Measurements from ENCODE around the gene BNC1. TPM values are rescaled to one million over a fixed set of nuclear protein-coding genes. Genes with fewer than 3 reads are reported as not detected.

Gene BNC1
- total and polyA plus RNA-seq, 4 donors: 0.07 to 0.17 (median 0.14) TPM; not detected in 1

DNA sequence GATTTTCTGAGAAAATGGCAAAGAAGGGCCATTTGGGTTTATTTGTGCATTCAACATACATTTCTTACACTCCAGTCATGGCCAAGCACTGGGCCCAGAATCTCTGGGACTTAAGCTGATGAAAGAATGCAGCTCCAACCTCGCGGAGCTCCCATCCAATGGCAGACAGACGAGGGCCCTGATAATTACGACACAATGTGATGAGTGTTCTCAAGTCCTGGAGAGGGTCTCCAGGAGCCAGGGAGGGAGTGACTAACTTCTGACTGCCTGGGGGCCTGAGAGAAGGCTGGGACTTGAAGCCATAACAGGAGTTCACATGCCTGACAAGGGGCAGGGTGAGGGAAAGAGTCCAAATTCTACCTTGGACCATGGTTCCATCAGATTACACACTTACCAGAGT is 42.6 kb upstream of the BNC1 start:
- H3K36me3 ChIP-seq (ENCODE audit: control insufficient read depth in 4 of 4, insufficient read depth in 3 of 4, low read depth in 1 of 4, low read length in 3 of 4): no peaks in the 10 kb centered on the region
- peaks cover 0 to 12% (median 3%) of the 10 kb centered on the region in 4 donors for H3K27me3 ChIP-seq (ENCODE audit: control insufficient read depth in 4 of 4, insufficient read depth in 4 of 4, low read length in 3 of 4)
- no peak for DNase-seq (ENCODE audit: low spot score)
- H3K4me3 ChIP-seq (ENCODE audit: low read depth in 1 of 3, low read length in 3 of 3): no peak overlapping the region
- no peaks in the 10 kb centered on the region for H3K4me1 ChIP-seq (ENCODE audit: control insufficient read depth in 4 of 4, insufficient read depth in 4 of 4, low read length in 3 of 4)
- WGBS: 80% methylated on average over 4 of the region's 4 CpGs
- H3K9me3 ChIP-seq (ENCODE audit: control insufficient read depth in 4 of 4, low read length in 3 of 4): peaks cover 0 to 3% (median 0%) of the 10 kb centered on the region in 4 donors
- no peak for TF ChIP-seq HNF4G (IDR thresholded peaks at IDR 0.05)
- TF ChIP-seq, protein P1, sequence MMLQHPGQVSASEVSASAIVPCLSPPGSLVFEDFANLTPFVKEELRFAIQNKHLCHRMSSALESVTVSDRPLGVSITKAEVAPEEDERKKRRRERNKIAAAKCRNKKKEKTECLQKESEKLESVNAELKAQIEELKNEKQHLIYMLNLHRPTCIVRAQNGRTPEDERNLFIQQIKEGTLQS (IDR thresholded peaks at IDR 0.05): no peak
- TF ChIP-seq NR2F2 (IDR thresholded peaks at IDR 0.05): no peak
- TF ChIP-seq, protein P2, sequence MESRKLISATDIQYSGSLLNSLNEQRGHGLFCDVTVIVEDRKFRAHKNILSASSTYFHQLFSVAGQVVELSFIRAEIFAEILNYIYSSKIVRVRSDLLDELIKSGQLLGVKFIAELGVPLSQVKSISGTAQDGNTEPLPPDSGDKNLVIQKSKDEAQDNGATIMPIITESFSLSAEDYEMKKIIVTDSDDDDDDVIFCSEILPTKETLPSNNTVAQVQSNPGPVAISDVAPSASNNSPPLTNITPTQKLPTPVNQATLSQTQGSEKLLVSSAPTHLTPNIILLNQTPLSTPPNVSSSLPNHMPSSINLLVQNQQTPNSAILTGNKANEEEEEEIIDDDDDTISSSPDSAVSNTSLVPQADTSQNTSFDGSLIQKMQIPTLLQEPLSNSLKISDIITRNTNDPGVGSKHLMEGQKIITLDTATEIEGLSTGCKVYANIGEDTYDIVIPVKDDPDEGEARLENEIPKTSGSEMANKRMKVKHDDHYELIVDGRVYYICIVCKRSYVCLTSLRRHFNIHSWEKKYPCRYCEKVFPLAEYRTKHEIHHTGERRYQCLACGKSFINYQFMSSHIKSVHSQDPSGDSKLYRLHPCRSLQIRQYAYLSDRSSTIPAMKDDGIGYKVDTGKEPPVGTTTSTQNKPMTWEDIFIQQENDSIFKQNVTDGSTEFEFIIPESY (IDR thresholded peaks at IDR 0.05): no peak
- TF ChIP-seq, protein P3, sequence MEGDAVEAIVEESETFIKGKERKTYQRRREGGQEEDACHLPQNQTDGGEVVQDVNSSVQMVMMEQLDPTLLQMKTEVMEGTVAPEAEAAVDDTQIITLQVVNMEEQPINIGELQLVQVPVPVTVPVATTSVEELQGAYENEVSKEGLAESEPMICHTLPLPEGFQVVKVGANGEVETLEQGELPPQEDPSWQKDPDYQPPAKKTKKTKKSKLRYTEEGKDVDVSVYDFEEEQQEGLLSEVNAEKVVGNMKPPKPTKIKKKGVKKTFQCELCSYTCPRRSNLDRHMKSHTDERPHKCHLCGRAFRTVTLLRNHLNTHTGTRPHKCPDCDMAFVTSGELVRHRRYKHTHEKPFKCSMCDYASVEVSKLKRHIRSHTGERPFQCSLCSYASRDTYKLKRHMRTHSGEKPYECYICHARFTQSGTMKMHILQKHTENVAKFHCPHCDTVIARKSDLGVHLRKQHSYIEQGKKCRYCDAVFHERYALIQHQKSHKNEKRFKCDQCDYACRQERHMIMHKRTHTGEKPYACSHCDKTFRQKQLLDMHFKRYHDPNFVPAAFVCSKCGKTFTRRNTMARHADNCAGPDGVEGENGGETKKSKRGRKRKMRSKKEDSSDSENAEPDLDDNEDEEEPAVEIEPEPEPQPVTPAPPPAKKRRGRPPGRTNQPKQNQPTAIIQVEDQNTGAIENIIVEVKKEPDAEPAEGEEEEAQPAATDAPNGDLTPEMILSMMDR (IDR thresholded peaks at IDR 0.05; ENCODE audit: low read depth, low read length, missing input control): no peak
- no peak for TF ChIP-seq YY1 (IDR thresholded peaks at IDR 0.05)
- no peak for TF ChIP-seq TAF1 (conservative IDR thresholded peaks at IDR 0.05)
- TF ChIP-seq SP1 (IDR thresholded peaks at IDR 0.05): no peak
- TF ChIP-seq EGR1 (IDR thresholded peaks at IDR 0.05; ENCODE audit: low read depth in 2 of 2): no peak
- H3K9ac ChIP-seq (ENCODE audit: low read depth in 1 of 2, low read length in 2 of 2): no peak overlapping the region
- no peak overlapping the region for H3K27ac ChIP-seq (ENCODE audit: low read depth in 1 of 2, low read length in 2 of 2)

DNA sequence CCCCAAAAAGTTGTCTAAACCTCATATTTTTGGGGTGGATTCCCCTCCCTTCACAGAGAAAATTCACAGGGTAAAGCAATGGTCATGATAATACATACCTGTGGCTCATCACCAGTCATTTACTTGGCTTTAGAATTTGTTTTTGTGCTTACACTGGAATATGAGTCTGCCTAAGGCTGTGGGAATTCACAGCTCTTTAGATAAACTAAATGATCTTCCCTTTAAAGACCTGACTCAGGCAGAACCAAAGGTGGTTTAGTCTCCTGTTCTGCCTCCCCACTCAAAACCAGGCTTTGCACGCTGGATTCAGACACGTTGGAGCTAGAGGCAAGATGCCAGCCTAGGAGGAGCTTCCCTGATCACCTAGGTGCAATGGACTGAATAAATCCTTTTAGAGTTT is 40.3 kb upstream of the BNC1 start:
- peaks cover 0 to 9% (median 3%) of the 10 kb centered on the region in 4 donors for H3K27me3 ChIP-seq (ENCODE audit: control insufficient read depth in 4 of 4, insufficient read depth in 4 of 4, low read length in 3 of 4)
- no peak for DNase-seq (ENCODE audit: low spot score)
- H3K4me1 ChIP-seq (ENCODE audit: control insufficient read depth in 4 of 4, insufficient read depth in 4 of 4, low read length in 3 of 4): no peaks in the 10 kb centered on the region
- H3K4me3 ChIP-seq (ENCODE audit: low read depth in 1 of 3, low read length in 3 of 3): no peak overlapping the region
- H3K9me3 ChIP-seq (ENCODE audit: control insufficient read depth in 4 of 4, low read length in 3 of 4): peaks cover 0 to 3% (median 0%) of the 10 kb centered on the region in 4 donors
- no peak overlapping the region for H3K9ac ChIP-seq (ENCODE audit: low read depth in 1 of 2, low read length in 2 of 2)
- no peak overlapping the region for H3K27ac ChIP-seq (ENCODE audit: low read depth in 1 of 2, low read length in 2 of 2)
- 68% methylated on average over 2 of the region's 2 CpGs for WGBS
- TF ChIP-seq YY1 (IDR thresholded peaks at IDR 0.05) (no peak), SP1 (IDR thresholded peaks at IDR 0.05) (no peak), RAD21 (IDR thresholded peaks at IDR 0.05) (no peak), GABPA (IDR thresholded peaks at IDR 0.05 in 1 of 2, conservative IDR thresholded peaks at IDR 0.05 in 1 of 2) (no peak), HNF4A (conservative IDR thresholded peaks at IDR 0.05) (no peak), FOXA2 (IDR thresholded peaks at IDR 0.05) (no peak), EGR1 (IDR thresholded peaks at IDR 0.05; ENCODE audit: low read depth in 2 of 2) (no peak), HNF4G (IDR thresholded peaks at IDR 0.05) (no peak), NR2F2 (IDR thresholded peaks at IDR 0.05) (no peak), JUND (IDR thresholded peaks at IDR 0.05) (no peak), RXRA (IDR thresholded peaks at IDR 0.05) (no peak)
- TF ChIP-seq, protein P1 (IDR thresholded peaks at IDR 0.05): no peak
- TF ChIP-seq, protein P4, sequence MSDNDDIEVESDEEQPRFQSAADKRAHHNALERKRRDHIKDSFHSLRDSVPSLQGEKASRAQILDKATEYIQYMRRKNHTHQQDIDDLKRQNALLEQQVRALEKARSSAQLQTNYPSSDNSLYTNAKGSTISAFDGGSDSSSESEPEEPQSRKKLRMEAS (IDR thresholded peaks at IDR 0.05): no peak
- TF ChIP-seq, protein P3 (IDR thresholded peaks at IDR 0.05; ENCODE audit: low read depth, low read length, missing input control): no peak
- TF ChIP-seq, protein P5, sequence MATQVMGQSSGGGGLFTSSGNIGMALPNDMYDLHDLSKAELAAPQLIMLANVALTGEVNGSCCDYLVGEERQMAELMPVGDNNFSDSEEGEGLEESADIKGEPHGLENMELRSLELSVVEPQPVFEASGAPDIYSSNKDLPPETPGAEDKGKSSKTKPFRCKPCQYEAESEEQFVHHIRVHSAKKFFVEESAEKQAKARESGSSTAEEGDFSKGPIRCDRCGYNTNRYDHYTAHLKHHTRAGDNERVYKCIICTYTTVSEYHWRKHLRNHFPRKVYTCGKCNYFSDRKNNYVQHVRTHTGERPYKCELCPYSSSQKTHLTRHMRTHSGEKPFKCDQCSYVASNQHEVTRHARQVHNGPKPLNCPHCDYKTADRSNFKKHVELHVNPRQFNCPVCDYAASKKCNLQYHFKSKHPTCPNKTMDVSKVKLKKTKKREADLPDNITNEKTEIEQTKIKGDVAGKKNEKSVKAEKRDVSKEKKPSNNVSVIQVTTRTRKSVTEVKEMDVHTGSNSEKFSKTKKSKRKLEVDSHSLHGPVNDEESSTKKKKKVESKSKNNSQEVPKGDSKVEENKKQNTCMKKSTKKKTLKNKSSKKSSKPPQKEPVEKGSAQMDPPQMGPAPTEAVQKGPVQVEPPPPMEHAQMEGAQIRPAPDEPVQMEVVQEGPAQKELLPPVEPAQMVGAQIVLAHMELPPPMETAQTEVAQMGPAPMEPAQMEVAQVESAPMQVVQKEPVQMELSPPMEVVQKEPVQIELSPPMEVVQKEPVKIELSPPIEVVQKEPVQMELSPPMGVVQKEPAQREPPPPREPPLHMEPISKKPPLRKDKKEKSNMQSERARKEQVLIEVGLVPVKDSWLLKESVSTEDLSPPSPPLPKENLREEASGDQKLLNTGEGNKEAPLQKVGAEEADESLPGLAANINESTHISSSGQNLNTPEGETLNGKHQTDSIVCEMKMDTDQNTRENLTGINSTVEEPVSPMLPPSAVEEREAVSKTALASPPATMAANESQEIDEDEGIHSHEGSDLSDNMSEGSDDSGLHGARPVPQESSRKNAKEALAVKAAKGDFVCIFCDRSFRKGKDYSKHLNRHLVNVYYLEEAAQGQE (IDR thresholded peaks at IDR 0.05): no peak
- no peaks in the 10 kb centered on the region for H3K36me3 ChIP-seq (ENCODE audit: control insufficient read depth in 4 of 4, insufficient read depth in 3 of 4, low read depth in 1 of 4, low read length in 3 of 4)
